Astrocyte (in vitro differentiated cells and primary cell): Measurements from ENCODE around the gene GMPS. TPM values are rescaled to one million over a fixed set of nuclear protein-coding genes. Genes with fewer than 3 reads are reported as not detected.

Experiments used
- DNase-seq: peaks from one replicate; pipeline ENCODE4 v3.0.0-alpha.2; 2010; ENCODE audit warnings: low read depth
- FAIRE-seq: peaks from 2 replicates; lab custom pipeline; 2011; peaks lifted over from hg19 to GRCh38; lab: Jason Lieb, UNC
- H2AFZ ChIP-seq: 2 replicates; pipeline ENCODE4 v1.6.0; 2012; ENCODE audit warnings: low read depth, low read length, inconsistent platforms
- H3K27ac ChIP-seq: 2 replicates; pipeline ENCODE4 v1.5.1; 2011; ENCODE audit warnings: low read depth, low read length, inconsistent platforms
- H3K27me3 ChIP-seq: 2 replicates; pipeline ENCODE4 v1.6.0; 2011; ENCODE audit warnings: low read length, inconsistent platforms; ENCODE audit not compliant: insufficient read depth
- H3K36me3 ChIP-seq: 2 replicates; pipeline ENCODE4 v1.5.1; 2011; ENCODE audit warnings: low read length, inconsistent platforms; ENCODE audit not compliant: insufficient read depth
- H3K4me1 ChIP-seq: 2 replicates; pipeline ENCODE4 v1.5.1; 2011; ENCODE audit warnings: low read length, inconsistent platforms; ENCODE audit not compliant: insufficient read depth
- H3K4me2 ChIP-seq: 2 replicates; pipeline ENCODE4 v1.6.0; 2012; ENCODE audit warnings: low read length, inconsistent platforms
- H3K4me3 ChIP-seq: 2 replicates; pipeline ENCODE4 v1.5.1; 2011; ENCODE audit warnings: low read depth, mild to moderate bottlenecking, low read length, inconsistent platforms; ENCODE audit not compliant: insufficient read depth
- H3K79me2 ChIP-seq: 2 replicates; pipeline ENCODE4 v1.6.0; 2012; ENCODE audit warnings: mild to moderate bottlenecking, low read length, inconsistent platforms; ENCODE audit not compliant: insufficient read depth
- H3K9ac ChIP-seq: 2 replicates; pipeline ENCODE4 v1.6.0; 2012; ENCODE audit warnings: mild to moderate bottlenecking, low read length, inconsistent platforms
- H3K9me3 ChIP-seq: 2 replicates; pipeline ENCODE4 v1.5.1; 2012; ENCODE audit warnings: low read depth, mild to moderate bottlenecking, low read length, inconsistent platforms; ENCODE audit not compliant: insufficient read depth
- H4K20me1 ChIP-seq: 2 replicates; pipeline ENCODE4 v1.6.0; 2012; ENCODE audit warnings: low read length, inconsistent platforms; ENCODE audit not compliant: insufficient read depth
- H3K27ac Mint-ChIP-seq: one replicate; pipeline ENCODE4 v1.8.0; 2021; ENCODE audit warnings: mild to moderate bottlenecking, mixed read lengths; ENCODE audit not compliant: unreplicated experiment
- H3K27me3 Mint-ChIP-seq: one replicate; pipeline ENCODE4 v1.8.0; 2021; ENCODE audit warnings: low read depth, mixed read lengths; ENCODE audit not compliant: unreplicated experiment
- H3K36me3 Mint-ChIP-seq: one replicate; pipeline ENCODE4 v1.8.0; 2021; ENCODE audit warnings: low read depth, mixed read lengths; ENCODE audit not compliant: unreplicated experiment
- H3K4me1 Mint-ChIP-seq: one replicate; pipeline ENCODE4 v1.8.0; 2021; ENCODE audit warnings: low read depth, mixed read lengths; ENCODE audit not compliant: unreplicated experiment
- H3K4me3 Mint-ChIP-seq: one replicate; pipeline ENCODE4 v1.8.0; 2021; ENCODE audit warnings: mild to moderate bottlenecking, moderate library complexity, mixed read lengths; ENCODE audit not compliant: unreplicated experiment
- H3K9me3 Mint-ChIP-seq: one replicate; pipeline ENCODE4 v1.8.0; 2021; ENCODE audit warnings: mild to moderate bottlenecking, mixed read lengths; ENCODE audit not compliant: unreplicated experiment
- CTCF ChIP-seq: IDR thresholded peaks from 2 replicates; pipeline ENCODE4 v1.5.1; 2011; ENCODE audit warnings: low read depth, mild to moderate bottlenecking, inconsistent platforms, low read length, moderate library complexity; ENCODE audit not compliant: insufficient read depth
- EZH2 ChIP-seq: IDR thresholded peaks from 2 replicates; pipeline ENCODE4 v1.6.1; 2012; ENCODE audit warnings: mild to moderate bottlenecking, low read length, inconsistent platforms; ENCODE audit not compliant: insufficient read depth
- total RNA-seq: library from RNA; stranded (reverse); gene quantifications from 2 replicates; pipeline ENCODE4 v1.2.1, GENCODE V29; 2021

Gene GMPS
- total RNA-seq, 1 donor from 2014 or later = 58.1 TPM

- no peaks in the 10 kb centered on the region for H3K27me3 ChIP-seq
- no peak overlapping the region for H3K9ac ChIP-seq
- no peaks in the 10 kb centered on the region for H3K4me1 ChIP-seq
- H3K4me3 ChIP-seq = no peak overlapping the region
- H2AFZ ChIP-seq = no peak overlapping the region
- no peaks in the 10 kb centered on the region for H3K9me3 ChIP-seq
- TF ChIP-seq CTCF (no peak), EZH2 (no peak)
- H3K4me2 ChIP-seq = peak overlapping the region; percentile 31
- H3K27me3 Mint-ChIP-seq = no peaks in the 10 kb centered on the region
- no peak overlapping the region for H3K27ac Mint-ChIP-seq
- H3K9me3 Mint-ChIP-seq = no peaks in the 10 kb centered on the region
- H3K4me3 Mint-ChIP-seq = no peak overlapping the region
- FAIRE-seq (no peak), DNase-seq (peak; percentile 22)
- no peak overlapping the region for H3K27ac ChIP-seq
- peaks cover 43% of the 10 kb centered on the region for H4K20me1 ChIP-seq
- no peaks in the 10 kb centered on the region for H3K36me3 ChIP-seq
- peaks cover 4% of the 10 kb centered on the region for H3K4me1 Mint-ChIP-seq
- peaks cover 85% of the 10 kb centered on the region for H3K79me2 ChIP-seq
- H3K36me3 Mint-ChIP-seq = peaks cover 5% of the 10 kb centered on the region
Measured at GRCh38 chr3:155890671-155891190, 20.3 kb downstream of the GMPS start.

GRCh38 chr3:155891321-155891720 is 20.9 kb downstream of the GMPS start:
- H3K79me2 ChIP-seq = peaks cover 79% of the 10 kb centered on the region
- H3K36me3 Mint-ChIP-seq = peaks cover 5% of the 10 kb centered on the region
- FAIRE-seq (no peak), DNase-seq (peak; percentile 14)
- H3K27ac ChIP-seq = no peak overlapping the region
- TF ChIP-seq EZH2 (no peak), CTCF (no peak)
- H3K27ac Mint-ChIP-seq = no peak overlapping the region
- H4K20me1 ChIP-seq = peaks cover 38% of the 10 kb centered on the region
- H3K27me3 ChIP-seq = no peaks in the 10 kb centered on the region
- H2AFZ ChIP-seq = no peak overlapping the region
- no peak overlapping the region for H3K4me2 ChIP-seq
- no peak overlapping the region for H3K4me3 ChIP-seq
- no peaks in the 10 kb centered on the region for H3K9me3 Mint-ChIP-seq
- no peak overlapping the region for H3K9ac ChIP-seq
- H3K4me1 ChIP-seq = no peaks in the 10 kb centered on the region
- H3K4me1 Mint-ChIP-seq = peaks cover 4% of the 10 kb centered on the region
- H3K4me3 Mint-ChIP-seq = no peak overlapping the region
- H3K27me3 Mint-ChIP-seq = no peaks in the 10 kb centered on the region
- no peaks in the 10 kb centered on the region for H3K9me3 ChIP-seq
- no peaks in the 10 kb centered on the region for H3K36me3 ChIP-seq

GRCh38 chr3:155895379-155895900 is 25.0 kb downstream of the GMPS start:
- no peak for DNase-seq
- no peak for TF ChIP-seq EZH2
- TF ChIP-seq CTCF = no peak
- Histone ChIP-seq H3K79me2 (peaks cover 38% of the 10 kb centered on the region), H2AFZ (no peak overlapping the region), H3K9ac (no peak overlapping the region), H3K27ac (no peak overlapping the region), H3K4me3 (no peak overlapping the region), H3K36me3 (peaks cover 12% of the 10 kb centered on the region), H4K20me1 (peaks cover 15% of the 10 kb centered on the region), H3K9me3 (no peaks in the 10 kb centered on the region), H3K4me2 (no peak overlapping the region), H3K27me3 (no peaks in the 10 kb centered on the region), H3K4me1 (no peaks in the 10 kb centered on the region)
- FAIRE-seq = no peak
- H3K36me3 Mint-ChIP-seq = peaks cover 10% of the 10 kb centered on the region
- H3K9me3 Mint-ChIP-seq = no peaks in the 10 kb centered on the region
- peaks cover 3% of the 10 kb centered on the region for H3K4me1 Mint-ChIP-seq
- no peaks in the 10 kb centered on the region for H3K27me3 Mint-ChIP-seq
- H3K4me3 Mint-ChIP-seq = no peak overlapping the region
- no peak overlapping the region for H3K27ac Mint-ChIP-seq
